Superior temporal gyrus (tissue), 1 donor: Measurements from ENCODE around the gene GRM4.

ENCODE experiments used
- DNase-seq: peaks from one replicate; pipeline ENCODE4 v3.0.0-alpha.2; 2016; ENCODE audit errors: extremely low spot score

The GRM4 gene

DNA sequence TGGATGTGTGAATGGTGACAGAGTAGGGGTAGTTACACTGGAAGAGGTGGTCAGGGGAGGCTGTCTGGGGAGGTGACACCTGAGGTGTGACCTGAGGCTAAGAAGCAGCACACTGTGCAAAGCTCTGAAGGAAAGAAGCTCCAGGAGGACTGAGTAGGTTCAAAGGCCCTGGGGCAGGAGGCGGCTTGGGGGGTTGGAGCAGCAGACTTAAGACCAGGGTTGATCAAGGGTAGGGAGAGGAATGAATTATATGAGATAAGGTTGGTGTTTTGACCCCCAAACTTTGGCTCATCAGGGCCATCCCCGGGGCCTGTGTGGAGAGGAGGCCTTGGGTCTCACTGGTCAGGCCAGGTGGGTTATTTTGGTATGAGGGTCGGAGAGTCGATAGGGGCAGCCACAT is 166.1 kb downstream of the GRM4 start:
- no peak for DNase-seq

DNA sequence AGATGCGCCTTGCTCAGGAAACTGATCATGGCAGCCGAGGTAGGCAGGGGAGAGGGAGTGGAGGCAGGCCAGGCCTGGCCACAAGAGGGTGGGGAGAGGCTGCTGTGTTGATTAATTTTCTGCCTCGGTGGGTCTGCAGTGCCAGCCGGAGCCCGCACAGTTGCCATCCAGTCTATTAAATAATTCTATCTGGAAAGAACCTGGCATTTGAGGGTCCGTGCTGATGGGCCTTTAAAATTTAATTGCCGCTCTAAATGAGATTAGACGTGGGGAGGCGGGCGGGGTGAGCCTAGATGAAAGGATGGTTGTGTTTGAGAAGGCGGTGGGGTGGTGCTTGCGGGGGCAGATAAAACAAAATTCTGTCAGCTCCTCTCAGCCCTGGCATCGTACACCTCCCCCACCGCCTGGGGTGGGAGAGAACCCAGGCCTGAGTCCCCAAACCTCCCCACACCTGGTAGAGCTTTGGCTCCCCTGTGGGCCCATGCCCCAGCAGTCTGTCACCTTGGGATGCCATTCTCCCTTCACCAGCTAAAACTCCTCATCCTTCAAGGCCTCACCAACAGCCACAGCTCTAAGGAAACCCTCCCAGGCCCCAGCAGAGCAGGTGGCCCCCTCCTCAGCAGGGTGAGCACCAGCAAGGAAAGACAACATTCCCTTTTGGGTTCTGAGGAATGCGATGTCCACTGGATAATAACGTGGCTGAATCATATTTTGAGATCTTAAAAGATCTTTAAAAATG is 167.3 kb downstream of the GRM4 start:
- no peak for DNase-seq

DNA sequence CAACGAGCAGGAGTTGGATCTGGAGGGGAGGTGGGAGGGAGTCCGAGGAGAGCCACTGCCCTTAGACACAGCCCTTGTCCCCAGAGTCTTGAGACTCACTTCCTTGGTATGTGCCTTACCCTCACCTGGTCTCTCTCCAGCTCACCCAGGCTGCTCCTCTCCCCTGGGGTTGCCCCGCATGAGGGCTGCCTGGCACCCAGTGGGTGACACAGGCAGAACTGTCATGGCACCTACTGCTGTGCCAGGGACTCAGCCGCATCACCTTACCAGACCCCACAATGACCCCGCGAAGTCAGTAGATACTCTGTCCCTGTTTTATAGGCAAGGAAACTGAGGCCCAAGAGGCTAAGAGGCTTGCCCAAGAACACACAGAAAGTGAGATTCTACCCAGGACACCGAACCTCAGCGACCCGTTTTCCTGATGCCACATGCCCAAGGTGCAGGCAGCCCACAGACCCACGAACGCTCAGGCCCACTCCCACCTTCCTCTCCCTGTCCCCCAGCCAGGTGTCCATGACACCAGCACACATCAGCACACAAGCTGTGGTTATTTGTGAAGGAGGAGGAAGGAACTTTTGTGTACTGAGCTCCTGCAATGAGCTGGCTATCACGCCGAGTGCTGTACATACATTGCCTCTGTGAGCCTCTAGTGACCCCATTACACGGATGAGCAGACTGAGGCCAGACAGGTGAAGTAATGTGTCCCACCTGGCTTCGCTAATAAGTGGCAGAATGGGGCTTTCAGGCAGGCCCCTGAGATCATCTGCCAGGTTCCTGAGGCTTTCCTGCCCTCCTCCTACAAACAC is 168.1 kb downstream of the GRM4 start:
- no peak for DNase-seq

DNA sequence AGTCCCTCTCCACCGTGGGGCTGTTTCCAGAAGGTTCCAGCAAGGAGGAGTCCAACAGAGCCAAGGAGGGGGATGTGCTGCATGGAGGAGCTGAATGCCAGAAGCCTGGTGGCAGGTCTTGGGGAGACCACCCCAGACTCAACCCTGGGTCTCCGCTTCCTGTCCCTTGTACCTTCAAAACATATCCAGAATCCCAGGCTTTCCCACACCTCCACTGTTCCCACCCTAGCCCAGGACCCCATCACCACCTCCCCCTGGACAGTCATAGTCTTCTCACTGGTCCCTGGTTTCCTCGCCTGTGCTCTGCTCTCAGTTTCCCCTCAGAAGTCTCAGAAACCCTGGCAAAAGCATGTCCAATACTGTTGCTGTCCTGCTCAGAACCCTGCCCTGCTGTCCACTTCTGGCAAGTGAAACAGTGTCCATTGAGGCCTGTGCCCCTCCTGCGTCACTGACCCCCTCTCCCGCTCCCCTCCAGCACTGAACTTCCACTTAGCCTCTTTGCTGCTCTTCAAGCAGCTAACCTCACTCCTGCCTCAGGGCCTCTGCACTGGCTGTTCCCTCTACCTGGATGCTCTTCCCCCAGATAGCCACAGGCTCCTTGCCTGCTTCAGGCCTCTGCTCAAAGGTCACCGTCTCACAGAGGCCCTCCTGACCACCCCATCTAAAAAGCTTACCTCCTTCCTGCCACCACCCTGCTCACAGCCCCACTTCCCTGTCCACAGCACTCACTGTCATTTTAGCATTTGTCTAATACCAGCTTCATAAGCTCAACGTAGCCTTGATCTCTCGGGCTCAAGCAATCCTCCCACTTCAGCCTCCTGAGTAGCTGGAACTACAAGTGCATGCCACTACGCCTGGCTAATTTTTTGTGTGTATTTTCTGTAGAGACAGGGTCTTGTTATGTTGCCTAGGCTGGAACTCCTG is 169.2 kb downstream of the GRM4 start:
- no peak for DNase-seq

DNA sequence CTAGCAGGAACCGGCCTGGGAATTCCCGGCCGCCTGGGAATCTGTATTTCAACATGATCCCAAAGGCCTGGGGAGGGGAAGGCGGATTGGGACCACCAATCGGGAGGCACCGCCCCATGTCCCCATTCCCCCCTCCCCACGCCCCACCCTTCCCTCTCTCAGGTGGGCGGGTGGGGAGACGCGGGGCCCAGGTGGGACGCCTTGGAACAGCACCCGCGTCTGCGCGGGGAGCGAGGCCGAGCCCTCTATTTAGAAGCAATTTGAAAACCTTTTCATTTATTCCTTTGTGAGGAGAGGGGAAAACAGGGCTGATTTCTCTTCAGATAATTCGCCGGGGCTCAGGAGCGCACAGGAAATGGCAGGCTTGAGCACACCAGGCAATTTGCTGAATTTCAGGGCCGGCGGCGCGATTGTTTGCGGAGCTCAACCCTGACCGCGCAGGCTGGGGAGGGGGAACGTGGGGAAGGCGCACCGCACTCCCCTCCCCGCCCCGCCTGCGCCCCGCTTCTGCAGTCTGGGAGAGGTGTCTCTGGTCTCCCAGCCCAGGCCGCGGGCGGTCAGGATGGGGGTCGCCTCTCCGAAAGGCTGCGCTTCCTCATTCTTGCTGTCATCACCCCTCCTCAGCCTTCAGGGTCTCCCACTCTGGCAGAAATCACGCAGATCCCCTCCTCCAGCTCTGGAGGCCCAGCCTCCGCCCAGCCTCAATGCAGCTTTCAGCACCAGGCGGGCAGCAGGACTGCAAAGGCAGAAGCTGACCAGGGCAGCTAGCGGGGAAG is 170.0 kb downstream of the GRM4 start:
- DNase-seq: no peak

DNA sequence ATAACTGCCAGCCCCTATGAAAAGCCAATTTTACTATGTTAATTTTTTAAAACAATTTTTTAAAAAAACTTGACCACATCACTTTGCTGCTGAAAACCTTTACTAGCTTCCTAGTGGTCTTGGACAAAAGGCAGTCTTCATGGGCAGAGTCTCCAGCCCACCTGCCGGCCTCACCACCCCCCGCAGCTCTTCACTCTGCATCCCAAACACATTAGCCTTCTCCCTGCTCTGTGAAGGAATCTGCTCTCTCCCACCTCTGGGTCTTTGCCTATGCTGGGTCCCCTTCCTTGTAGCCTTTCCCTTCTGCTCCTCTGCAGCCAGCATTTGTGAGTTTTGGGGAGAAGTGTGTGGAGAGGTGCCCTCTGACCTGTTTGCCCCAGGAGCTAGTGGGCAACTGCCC is 171.4 kb downstream of the GRM4 start:
- DNase-seq: no peak

DNA sequence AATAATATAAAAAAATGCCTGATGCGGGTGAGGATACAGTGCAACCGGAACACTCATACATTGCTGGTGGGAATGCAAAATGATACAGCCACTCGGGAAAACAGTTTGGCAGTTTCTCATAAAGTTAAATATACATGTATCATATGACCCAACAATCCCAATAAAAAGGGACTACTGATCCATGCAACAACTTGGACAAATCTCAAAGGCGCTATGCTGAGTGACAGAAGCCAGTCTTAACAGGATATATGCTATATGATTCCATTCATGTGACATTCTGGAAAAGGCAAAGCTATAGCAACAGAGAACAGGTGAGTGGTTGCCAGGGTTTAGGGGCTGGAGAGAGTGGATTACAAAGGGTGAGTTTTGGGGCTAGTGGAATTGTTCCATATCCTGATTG is 171.9 kb downstream of the GRM4 start:
- no peak for DNase-seq

DNA sequence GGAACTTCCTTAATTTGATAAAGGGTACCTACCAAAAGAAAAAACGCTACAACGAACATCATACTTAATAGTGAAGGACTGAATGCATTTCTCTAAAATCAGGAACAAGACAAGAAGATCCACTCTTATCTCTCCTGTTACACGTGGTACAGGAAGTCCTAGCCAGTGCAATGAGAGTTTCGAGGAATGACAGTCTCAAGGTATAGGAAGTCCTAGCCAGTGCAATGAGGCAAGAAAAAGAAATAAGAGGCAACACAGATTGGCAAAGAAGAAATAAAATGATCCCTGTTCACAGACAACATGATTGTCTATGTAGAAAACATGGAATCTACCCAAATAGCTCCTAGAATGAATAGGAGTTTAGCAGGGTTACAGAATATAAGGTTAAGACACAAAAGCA is 174.3 kb downstream of the GRM4 start:
- DNase-seq: no peak
